Cortex of kidney (tissue), 1 donor: ENCODE measurements around the gene APOBR.
"Not testable (repeated sequence)": the region's sequence is repeated elsewhere in the genome, so short reads cannot be mapped to it uniquely, and the experiment has no call there.

ENCODE experiments used
- DNase-seq: peaks from one replicate; lab custom pipeline; 2025; lab: John Stamatoyannopoulos, UW

The APOBR gene

GRCh38 chr16:28526201-28527099 lies 32.0 kb downstream of the APOBR start:
- no peak for DNase-seq

- not testable (repeated sequence) for DNase-seq
Measured at GRCh38 chr16:28527100-28527785, 32.8 kb downstream of the APOBR start.

GRCh38 chr16:28527985-28528384 lies 33.5 kb downstream of the APOBR start:
- no peak for DNase-seq

GRCh38 chr16:28528463-28528867 lies 34.0 kb downstream of the APOBR start:
- no peak for DNase-seq

GRCh38 chr16:28529124-28529523 lies 34.7 kb downstream of the APOBR start:
- no peak for DNase-seq

GRCh38 chr16:28531777-28532744 lies 37.6 kb downstream of the APOBR start:
- DNase-seq, result no peak

- no peak for DNase-seq
Measured at GRCh38 chr16:28532940-28533647, 38.7 kb downstream of the APOBR start.

- no peak for DNase-seq
Measured at GRCh38 chr16:28534542-28535373, 40.3 kb downstream of the APOBR start.

- DNase-seq, result no peak
Measured at GRCh38 chr16:28537076-28537475, 42.6 kb downstream of the APOBR start.

GRCh38 chr16:28537964-28538732 lies 43.7 kb downstream of the APOBR start:
- DNase-seq, result no peak

GRCh38 chr16:28538733-28539596 lies 44.5 kb downstream of the APOBR start, which contains the start of gene NUPR1:
Gene NUPR1 (minus strand): TSS chr16:28538974. CDS start chr16:28538907, 67 bp downstream.
- DNase-seq, result no peak

GRCh38 chr16:28540346-28540745 lies 45.9 kb downstream of the APOBR start:
- DNase-seq, result no peak

GRCh38 chr16:28542646-28543045 lies 48.2 kb downstream of the APOBR start:
- no peak for DNase-seq

GRCh38 chr16:28543072-28543471 lies 48.6 kb downstream of the APOBR start:
- no peak for DNase-seq

- DNase-seq, result no peak
Measured at GRCh38 chr16:28544998-28545397, 50.6 kb downstream of the APOBR start.

GRCh38 chr16:28545964-28546363 lies 51.5 kb downstream of the APOBR start:
- not testable (repeated sequence) for DNase-seq

- no peak for DNase-seq
Measured at GRCh38 chr16:28546626-28547025, 52.2 kb downstream of the APOBR start.

- no peak for DNase-seq
Measured at GRCh38 chr16:28548306-28548802, 53.9 kb downstream of the APOBR start.
